GM21423 (cell line): Measurements from ENCODE around the gene FLACC1.
"Not testable (repeated sequence)": the region's sequence is repeated elsewhere in the genome, so short reads cannot be mapped to it uniquely, and the experiment has no call there.

Experiments used
- ATAC-seq: cut with Tn5 transposase; IDR thresholded peaks from one replicate; pipeline ENCODE4 v1.9.1; 2021; ENCODE audit warnings: mild to moderate bottlenecking, moderate library complexity; ENCODE audit not compliant: unreplicated experiment

FLACC1 gene

GRCh38 chr2:201350879-201351278 lies 6.3 kb downstream of the FLACC1 start:
- no peak for ATAC-seq

DNA sequence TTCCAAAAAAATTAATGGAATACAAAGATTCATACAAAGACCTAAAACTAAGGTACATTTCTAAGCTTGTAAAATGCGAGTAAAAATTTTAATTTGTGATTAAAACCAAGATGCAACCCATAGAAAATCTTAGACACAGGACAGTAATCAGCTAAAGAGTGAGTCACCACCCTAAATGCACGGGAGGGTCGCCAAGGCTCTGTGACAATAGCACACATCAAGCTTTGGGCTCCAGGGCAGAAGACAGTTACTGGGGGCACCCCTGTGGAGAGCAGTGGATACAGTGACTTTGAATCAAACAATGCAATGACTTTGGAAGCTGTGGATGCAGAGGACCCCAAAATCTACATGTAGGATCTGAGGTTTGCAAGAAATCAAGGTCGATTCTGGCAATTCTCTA lies 7.5 kb downstream of the FLACC1 start:
- no peak for ATAC-seq

DNA sequence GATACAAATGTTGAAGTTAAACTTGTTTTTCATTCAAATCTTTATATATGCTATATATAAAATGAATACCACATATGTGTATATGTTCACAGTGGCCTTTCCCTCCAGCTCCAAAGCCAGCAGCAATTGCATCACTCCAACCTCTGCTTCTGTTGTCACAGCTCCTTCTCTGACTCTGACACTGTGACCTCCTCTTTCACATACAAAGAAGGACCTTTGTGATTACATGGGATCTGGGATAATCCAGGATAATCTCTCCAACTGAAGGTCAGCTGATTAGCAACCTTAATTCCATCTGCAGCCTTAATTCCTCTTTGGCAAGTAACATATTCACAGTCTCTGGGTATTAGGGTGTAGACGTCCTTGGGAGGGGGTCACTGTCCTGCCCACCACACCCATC lies 8.4 kb downstream of the FLACC1 start:
- ATAC-seq, result no peak

DNA sequence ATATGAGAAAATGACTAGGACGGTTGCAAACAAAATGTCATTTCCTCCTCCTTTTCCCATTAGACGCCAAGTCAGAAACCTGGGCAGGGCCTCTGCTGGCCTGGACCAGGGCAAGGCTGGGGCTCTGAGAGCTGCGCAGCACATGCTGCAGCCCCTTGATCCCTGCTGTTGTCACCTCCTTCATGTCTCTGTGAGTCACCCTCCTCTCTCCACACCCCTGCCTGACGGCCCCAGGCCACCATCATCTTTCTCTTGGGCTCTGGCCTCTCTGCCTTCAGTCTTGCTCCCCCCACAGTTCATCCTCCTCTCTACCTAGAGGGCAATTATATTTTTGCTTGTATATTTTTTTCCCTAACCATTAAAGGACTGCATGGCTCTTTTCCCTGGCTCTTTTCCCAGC lies 10.0 kb downstream of the FLACC1 start:
- ATAC-seq, result no peak

DNA sequence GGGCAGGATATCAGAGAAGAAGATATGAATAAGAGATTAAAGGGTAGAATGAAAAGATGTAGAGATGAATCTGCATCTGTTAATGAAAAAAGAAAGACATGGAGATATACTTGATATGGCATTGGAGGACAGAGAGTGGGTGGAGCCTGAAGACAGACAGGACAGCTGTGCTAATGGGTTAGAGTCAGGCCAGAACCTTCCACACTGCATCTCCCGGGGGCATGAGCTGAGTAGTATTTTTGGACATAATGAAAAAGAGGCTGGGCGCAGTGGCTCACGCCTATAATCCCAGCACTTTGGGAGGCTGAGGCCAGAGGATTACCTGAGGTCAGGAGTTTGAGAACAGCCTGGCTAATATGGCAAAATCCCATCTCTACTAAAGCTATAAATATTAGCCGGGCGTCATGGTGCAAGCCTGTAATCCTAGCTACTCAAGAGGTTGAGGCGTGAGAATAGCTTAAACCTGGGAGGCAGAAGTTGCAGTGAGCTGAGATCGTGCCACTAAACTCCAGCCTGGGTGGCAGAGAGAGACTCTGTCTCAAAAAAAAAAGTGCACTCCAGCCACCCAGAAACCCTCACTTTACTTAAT lies 11.4 kb downstream of the FLACC1 start:
- no peak for ATAC-seq

- ATAC-seq, result peak; percentile 92
These were observed 12.3 kb downstream of the FLACC1 start for GRCh38 chr2:201344663-201345366.

- no peak for ATAC-seq
These were observed 13.6 kb downstream of the FLACC1 start for GRCh38 chr2:201343559-201343958.

DNA sequence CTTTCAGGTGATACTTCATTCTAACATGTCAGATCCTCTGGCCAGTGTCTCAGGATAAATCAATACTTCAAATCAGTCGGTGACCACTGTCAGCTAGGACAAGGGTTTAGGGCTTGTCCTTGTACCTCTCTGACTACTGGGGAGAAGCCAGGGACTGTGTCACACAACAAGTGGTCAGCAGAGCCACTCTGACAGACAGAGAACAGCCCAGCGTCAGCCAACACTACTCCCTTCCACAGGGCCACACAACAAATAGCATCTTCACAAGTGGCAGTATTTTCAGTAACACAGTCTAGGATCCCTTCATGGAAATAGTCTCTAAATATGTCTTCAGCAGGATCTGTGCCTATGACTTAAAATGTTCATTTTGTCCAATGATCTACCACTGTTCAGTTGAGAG lies 14.2 kb downstream of the FLACC1 start:
- no peak for ATAC-seq

DNA sequence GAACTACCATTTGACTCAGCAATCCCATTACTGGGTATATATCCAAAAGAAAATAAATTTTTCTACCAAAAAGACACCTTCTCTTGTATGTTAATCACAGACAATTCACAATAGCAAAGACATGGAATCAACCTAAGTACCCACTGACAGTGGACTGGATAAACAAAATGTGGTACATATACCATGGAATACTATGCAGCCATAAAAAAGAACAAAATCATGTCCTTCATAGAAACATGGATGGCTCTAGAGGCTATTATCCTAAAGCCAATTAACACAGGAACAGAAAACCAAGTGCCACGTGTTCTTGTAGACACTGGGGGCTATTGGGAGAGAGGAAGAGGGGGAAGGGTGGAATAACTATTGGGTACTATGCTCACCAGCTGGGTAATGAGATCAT lies 27.7 kb downstream of the FLACC1 start:
- ATAC-seq, result no peak

GRCh38 chr2:201327678-201328077 lies 29.5 kb downstream of the FLACC1 start:
- no peak for ATAC-seq

- no peak for ATAC-seq
These were observed 34.4 kb downstream of the FLACC1 start for GRCh38 chr2:201322772-201323171.

GRCh38 chr2:201320701-201321100 lies 36.4 kb downstream of the FLACC1 start:
- ATAC-seq, result no peak

DNA sequence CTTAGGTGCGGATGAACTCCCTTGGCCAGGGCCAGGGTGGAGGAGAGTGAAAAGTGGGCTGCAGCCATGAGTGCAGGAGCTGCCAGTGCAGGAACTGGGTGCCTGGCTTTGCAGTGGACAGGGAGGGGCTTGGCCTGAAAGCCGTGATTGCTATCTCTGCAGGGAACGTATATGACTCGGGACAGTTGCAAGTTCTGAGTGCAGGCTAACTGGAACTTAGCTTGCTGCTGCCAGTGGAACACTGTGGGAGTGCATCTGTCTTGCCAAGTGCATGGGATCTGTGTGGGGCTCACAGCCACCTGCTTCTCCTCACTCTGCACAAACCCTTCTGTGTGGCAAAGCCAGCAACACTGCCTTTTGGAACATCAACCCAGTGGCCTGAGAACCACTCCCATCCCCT lies 36.9 kb downstream of the FLACC1 start:
- no peak for ATAC-seq

DNA sequence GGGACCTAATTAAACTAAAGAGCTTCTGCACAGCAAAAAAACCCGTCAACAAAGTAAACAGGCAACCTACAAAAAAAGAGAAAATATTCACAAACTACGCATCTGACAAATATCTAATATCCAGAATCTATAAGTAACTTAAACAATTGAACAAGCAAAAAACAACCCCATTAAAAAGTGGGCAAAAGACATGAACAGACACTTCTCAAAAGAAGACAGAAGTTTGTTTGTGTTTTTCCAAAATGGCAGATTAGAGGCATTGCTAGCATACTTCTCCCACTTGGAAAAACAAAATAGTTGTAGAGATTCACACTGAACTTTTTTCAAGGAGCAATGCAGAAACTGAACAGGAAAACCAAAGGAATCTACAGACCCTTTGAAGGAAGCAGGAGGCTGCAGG lies 37.6 kb downstream of the FLACC1 start:
- ATAC-seq, result no peak

- no peak for ATAC-seq
These were observed 43.8 kb downstream of the FLACC1 start for GRCh38 chr2:201313362-201313761.

- ATAC-seq, result no peak
These were observed 48.2 kb downstream of the FLACC1 start for GRCh38 chr2:201308914-201309313.

- ATAC-seq, result no peak
These were observed 49.3 kb downstream of the FLACC1 start for GRCh38 chr2:201307876-201308275.

- ATAC-seq, result not testable (repeated sequence)
These were observed 57.2 kb downstream of the FLACC1 start for GRCh38 chr2:201299929-201300328.

GRCh38 chr2:201298462-201299052 lies 58.6 kb downstream of the FLACC1 start:
- ATAC-seq, result no peak

- not testable (repeated sequence) for ATAC-seq
These were observed 66.5 kb downstream of the FLACC1 start for GRCh38 chr2:201290457-201291148.

DNA sequence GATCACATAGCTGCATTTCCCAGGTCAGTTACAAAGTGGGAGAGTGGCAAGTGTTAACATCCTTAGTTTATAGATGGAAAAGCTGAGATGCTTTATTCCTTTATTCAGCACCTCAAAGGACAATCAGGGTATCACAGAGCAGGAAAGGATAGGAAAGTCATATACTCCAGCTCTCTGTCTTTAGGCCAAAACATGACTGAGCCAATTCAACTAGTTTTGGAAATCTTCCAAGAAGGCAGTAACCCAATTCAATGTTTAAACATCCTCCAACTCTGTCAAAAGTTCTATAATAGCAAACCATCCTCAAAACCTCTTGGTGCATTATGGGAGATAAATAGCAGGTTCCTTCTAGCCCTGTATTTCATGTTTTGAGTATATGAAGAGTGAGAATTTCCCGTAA lies 71.6 kb downstream of the FLACC1 start:
- ATAC-seq, result no peak
